CD4-positive, alpha-beta T cell treated with Interleukin-15 for 4 hours (primary cell): ENCODE data around the gene MACIR.

Experiments used
- DNase-seq: peaks from one replicate; pipeline ENCODE4 v3.0.0-alpha.2; 2020; ENCODE audit warnings: low spot score

MACIR gene

DNA sequence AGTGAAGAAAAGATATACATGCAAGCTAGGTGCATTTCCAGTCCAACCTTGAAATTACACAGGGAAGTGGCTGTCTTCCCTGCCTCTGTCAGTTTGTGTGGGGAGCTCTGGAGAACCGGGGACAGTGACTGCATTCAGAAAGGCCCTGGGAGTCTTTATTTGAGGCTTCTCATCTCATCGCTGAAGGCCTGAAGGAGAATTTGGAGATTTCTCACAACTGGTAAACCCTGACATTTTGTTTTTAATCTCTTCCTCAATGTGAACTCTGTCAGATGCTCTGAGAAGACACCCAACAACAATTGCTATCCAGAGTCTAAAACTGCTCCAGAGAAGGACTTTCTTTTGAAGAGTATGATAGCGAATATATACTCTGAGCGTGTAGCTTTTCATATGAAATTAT lies 33.0 kb downstream of the MACIR start:
- DNase-seq: no peak

GRCh38 chr5:103293099-103293498 lies 34.5 kb downstream of the MACIR start:
- no peak for DNase-seq

DNA sequence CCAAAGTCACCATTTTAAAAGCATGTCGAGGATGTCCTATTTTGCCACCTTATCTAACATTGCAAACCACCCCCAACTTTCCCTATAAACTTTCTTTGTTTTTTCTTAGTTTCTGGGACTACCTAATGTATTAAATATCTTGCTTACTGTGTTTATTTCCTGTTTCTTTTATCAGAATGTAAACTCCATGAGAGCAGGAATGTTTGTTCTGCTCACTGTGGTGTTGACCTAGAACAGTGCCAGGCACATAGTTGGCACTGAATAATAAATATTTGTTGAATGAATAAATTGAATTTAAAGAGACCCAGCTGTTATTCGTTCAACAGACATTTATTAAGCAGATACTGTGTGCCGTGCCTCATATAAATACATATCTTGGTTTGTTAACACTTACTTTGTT lies 35.2 kb downstream of the MACIR start:
- no peak for DNase-seq

DNA sequence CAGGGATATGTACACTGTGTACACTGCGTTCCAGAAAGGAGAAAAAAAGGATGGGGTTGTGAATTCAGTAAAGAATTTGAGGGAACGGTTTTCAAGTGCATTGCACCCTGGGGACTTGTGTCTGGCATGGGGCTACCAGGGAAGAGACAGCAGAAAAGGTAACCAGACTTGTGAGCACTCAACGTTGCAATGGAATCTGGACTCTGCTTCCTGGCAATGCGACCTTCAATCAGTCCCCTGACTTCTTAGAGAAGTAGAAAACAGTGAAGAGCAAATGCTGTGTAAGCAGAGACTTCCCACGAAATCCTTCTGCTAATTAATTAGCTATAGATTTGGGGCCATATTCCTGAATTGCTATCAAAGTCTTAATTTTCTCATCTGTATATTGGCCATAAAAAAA lies 36.3 kb downstream of the MACIR start:
- DNase-seq: no peak

DNA sequence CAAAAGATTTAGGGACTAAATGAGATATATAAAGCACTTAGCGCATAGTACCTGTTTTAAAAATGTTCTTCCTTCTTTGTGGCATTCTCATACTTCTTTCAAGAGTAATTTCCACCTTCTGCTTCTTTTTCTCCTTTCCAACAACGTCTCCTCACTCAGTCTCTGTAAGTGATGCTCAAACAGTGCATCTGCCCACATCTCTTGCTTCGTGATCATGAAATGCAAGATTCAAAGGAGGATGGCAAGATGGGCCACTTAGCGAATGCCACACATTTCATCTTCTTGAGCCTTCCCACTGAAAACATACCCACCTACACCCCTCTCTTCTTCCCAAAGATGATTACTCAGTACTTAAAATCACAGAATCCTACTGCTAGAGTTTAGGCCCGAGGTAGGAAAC lies 36.9 kb downstream of the MACIR start:
- DNase-seq: no peak

DNA sequence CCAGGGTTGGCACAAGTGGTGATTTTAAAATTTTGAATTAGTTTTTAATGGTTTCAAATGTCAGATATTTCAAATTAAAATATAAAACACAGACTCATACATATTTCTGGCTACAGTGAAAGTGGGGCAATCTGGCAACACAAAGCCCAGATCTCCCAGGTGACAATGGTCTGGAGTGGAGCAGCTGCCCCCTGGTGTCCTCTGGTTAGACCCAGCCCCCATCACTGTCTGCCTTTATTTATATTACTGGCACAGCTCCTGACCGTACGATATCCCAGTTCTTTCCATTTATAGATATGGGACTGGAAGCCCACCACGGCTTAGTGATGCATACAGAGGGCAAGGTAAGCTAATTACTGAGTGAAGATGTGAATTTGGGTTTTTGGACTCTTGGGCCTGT lies 37.3 kb downstream of the MACIR start:
- DNase-seq: no peak

GRCh38 chr5:103298117-103298516 lies 39.6 kb downstream of the MACIR start:
- no peak for DNase-seq

DNA sequence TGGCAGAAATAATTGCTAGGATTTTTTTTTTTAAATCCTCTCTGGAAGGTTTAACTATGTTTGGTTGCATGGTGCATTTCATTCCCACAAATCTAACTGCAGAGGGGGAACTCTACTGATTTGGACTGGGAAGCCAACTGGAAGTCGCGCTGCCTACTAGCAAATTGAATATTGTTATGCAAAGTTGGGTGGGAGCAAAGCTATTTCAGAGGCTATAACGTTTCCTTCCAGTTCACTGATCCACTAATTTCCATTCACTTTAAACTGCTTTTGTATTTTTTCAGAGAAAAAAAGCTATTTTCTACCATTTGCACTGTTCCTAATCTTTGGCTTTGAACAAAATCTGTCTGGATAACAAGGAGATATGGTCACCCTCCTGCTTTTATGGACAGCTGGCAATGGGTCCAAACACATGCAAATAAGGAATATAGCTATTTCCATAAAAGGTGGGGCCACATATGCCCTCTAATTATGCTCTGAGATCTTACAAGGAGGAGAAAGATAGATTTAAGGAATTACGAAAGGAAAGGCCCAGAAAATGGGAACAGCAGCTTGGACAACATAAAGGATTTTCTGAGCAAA lies 40.1 kb downstream of the MACIR start:
- no peak for DNase-seq

- DNase-seq: no peak
These were observed 47.2 kb downstream of the MACIR start for GRCh38 chr5:103305809-103306208.

- DNase-seq: no peak
These were observed 48.9 kb downstream of the MACIR start for GRCh38 chr5:103307470-103307869.

- no peak for DNase-seq
These were observed 50.2 kb downstream of the MACIR start for GRCh38 chr5:103308774-103309173.

DNA sequence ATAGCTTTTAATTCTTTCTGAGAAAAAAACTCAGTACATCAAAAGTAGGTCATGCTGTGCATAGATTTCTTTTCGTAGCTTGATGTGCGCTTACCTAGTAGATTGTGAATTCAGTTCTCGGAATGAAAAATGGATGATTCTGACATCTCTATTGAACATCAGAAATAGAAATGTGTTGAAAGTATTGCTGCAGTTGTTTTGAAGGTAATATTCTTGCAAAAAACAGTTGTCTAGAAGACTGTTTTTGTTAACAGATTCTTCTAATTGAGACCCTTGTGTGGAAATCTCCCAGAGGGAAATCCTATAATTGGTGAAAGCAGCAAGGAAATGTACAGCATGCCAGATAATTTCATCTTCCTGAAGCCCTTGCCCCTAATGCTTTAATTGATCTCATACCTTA lies 54.5 kb downstream of the MACIR start:
- no peak for DNase-seq

DNA sequence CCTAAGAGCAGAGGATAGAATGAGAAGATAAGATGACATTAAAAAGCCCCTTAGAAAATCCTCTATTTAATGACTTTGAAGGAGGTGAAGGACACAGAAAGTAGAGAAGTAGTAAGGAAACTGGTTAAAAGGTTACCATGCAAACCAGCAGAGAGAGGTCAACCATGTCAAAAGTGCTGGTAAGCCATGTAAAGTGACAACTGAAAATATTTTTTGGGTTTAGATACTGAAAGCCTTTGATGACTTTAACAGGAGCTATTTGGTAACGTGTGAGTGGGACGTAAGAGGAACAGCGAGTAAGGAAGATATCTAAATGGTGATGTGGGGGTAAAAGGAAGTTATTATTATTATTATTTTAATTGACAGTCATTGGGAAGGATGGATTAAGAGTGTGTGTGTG lies 56.9 kb downstream of the MACIR start:
- no peak for DNase-seq

DNA sequence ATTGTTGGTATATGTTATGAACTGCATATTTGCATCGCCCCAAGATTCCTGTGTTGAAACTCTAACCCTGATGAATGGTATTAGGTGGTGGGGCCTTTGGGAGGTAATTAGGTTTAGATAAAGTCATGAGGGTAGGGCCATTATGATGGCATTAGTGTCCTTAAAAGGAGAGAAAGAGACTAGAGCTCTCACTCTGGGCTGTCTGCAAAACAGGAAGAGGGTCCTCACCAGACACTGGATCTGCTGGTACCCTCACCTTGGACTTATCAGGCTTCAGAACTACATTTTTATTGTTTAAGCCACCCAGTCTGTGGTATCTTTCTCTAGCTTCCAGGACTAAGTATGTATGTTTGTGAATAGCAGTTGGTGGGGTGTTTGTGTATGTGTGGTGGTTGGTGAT lies 68.9 kb downstream of the MACIR start:
- no peak for DNase-seq

GRCh38 chr5:103327893-103328292 lies 69.3 kb downstream of the MACIR start:
- DNase-seq: no peak
